Measurements from ENCODE around the gene DZIP1. TPM values are rescaled to one million over a fixed set of nuclear protein-coding genes. Genes with fewer than 3 reads are reported as not detected.
A peak's percentile ranks its signal among the peaks of the same experiment; 100 is the strongest.

Gene DZIP1
- polyA plus RNA-seq, 12 donors = 14.0 to 38.1 (median 29.2) TPM; not detected in 1

DNA sequence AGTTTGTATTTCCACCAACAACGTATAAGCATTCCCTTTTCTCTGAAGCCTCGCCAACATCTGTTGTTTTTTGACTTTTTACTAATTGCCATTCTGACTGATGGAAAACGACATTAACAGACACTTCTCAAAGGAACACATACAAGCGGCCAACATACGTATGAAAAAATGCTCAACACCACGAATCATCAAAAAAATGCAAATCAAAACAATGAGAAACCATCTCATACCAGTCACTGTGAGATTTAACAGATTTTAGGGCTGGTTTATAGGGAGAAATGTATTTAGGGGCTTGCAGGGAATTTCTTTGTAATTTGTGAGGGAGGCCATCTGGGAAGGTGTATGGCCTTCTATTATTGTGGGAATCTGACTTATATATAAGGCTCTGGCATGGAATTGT lies 2.8 kb upstream of the DZIP1 start:
- no peak for DNase-seq

DNA sequence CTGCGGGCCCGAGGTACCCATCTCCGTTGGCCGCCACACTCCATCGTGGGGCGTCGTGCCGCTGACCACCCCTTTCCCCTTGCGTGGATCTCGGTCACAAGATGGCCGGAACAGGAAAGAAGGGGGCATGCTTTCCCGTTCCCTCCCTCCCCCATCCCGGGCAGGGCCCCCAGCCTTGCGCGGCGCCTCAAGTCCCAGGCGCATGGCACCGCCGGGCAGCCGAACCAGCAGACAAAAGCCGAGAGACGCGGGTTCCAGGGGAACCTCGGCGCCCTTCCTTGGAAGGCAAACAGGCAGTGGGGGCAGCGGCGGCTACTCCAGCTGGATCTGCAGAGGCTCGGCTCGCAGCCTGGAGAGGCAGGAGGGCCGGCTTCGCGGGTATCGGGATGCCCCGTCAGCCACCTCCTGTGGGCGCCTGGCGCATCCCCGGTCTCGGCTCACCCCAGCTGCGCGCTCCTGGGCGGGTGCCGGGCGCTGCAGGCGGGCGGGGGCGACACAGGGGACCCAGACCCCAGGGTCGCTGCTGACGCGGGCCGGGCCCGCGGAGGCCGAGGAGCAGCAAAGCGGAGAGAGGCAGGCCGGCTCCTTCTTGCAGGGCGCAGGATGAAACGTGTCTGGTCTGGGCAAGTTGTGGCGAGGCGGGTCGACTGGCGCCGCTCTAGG lies 439 bp downstream of the DZIP1 start:
- peak; percentile 66 for DNase-seq

DNA sequence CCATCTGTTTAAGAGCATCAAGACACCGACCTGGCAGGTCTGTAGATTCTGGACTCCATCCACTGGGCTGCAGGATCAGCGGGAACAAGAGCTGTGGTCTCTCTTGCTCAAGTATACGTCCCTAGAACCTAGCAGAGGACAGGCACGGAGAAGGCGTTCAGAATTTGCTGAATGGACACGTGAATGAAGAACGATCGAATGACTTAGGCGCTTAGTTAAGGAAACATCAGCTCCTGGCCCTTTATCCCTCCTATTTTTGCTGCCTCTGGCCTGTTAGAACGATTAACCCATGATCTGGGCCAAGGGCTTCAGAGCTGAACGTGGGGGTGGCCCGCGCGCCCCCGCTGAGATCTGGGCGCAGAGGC lies 953 bp downstream of the DZIP1 start:
- peak; percentile 52 for DNase-seq

DNA sequence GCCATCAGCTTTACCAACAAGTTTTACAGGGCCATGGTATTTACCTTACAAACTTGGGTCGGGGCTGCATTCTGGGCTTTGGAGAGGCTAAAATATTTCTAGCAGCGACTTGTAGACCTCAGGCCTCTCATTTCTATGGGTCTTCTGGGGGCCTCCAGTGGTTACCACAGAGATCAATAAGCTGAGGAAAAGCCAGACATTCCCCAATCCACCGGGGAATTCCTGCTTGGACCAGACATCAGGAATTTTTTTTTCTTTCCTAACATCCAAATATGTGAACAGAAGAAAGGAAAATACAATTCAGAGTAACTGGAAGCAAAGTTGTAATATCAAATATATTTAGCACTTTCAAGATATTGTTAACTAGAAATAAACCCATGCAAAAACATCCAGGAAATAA lies 1.5 kb downstream of the DZIP1 start:
- DNase-seq = no peak

DNA sequence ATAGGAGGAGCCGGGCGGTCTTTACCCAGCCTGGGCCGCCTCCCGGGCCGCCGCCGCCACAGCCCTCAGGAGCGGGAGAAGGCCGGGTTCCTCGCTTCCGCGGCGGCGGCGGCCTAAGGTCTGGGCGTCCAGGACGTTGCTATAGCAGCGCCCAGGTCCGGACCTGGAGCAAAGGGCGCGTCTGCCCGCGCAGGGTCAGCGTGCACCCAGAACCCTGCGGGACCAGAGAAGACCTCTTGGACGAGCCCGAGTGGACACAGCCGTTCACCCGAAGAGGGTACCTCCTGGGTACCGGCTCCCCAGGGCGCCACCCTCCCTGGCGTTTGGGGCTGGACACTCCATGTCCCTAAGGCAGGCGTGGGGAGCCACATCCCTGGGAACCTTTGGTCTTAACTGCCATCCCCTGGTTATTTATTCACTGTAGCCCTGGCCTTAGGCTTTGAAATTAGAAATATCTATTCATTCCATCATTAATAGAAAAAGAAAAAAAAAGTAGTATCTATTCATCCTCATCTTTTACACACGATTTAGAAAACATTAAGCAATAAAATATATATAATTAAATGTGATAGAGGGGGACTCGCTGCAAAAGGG lies 2.4 kb downstream of the DZIP1 start:
- DNase-seq = no peak

DNA sequence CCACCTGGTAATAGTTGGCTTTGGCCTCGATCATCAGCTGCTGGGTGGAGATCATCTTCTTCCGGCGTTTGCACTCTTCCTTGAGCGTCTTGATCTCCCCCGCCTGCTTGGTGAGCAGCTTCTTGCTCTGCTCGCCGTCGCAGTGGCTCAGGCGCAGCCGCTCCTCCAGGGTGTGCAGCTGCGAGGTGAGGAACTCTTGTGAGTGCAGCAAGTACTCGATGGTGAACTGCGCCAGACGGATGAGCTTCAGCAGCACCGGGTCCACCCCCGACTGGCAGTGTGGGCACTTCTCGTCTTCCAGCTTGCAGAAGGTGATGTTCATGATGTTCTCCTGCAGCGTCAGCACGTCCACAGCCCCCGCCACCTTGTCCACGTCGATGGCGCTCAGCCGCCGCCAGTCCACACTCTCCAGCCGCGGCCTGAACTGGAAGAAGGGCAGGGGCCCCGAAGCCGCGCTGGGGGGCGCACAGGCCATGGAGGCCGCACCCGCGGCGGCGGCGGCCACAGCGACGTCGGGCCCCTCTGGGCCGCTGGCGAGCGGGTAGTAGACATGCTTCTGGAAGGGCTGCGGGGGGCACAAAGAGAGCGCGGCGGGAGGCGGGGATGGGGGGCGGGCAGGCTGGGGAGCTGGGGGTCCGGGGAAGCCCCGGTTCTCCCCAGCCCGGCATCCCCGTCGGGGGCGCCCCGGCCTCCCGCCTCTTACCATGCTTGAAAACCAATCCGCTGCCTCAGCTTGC lies 3.0 kb downstream of the DZIP1 start:
- DNase-seq = no peak

DNA sequence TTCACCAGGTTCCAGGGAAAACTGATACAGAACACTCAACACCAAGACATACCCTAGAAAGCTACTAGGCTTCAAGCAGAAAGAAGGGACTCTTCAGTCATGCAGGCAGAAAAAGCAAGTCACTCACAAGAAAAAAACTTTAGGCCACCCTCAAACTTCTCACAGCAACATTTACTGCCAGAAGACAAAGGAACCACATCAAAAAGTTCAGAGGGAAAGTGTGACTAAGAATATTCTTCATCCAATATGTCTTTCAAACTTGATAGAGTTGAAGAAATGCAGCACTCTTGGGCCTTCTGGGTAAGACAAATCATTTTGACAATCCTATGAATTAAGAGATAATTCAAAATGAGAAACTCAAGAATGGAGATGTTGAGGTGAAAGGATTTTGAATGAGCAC lies 7.7 kb downstream of the DZIP1 start:
- no peak for DNase-seq

DNA sequence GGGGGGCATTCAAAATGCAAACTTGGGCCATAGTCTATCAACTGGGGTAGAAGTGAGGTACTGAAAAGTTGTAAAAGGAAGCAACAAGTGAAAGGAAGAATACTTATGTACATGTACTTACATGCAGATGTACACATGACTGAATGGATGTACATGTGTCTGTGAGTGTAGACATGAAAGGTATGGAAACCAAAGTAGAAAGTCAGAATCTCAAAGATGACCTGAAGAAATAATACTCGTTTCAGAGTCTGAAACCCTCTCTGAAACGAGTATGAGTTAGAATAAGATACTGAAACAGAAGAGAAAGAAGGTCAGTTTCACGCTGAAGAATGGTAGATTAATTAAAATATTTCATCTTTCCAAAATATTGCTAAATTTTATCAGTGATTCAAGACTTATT lies 13.9 kb downstream of the DZIP1 start:
- DNase-seq = no peak

DNA sequence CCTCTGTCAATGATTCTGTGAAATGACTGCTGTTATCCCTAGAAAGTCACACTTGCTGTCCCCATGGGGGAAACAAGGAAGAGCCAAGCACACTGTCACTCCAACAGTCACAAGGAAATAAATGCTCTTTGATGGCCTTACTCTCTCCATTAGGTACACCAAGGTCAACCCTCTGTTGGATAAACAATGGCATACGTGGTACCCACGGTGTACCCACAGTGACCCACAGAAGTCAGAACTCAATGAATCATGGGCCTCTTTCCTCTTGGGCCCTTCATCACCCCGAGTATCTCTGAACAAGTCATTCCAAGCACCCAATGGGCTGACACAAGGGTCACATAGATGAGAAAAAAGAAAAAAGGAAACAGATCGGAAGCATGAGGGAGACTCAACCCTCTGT lies 15.4 kb downstream of the DZIP1 start:
- no peak for DNase-seq

DNA sequence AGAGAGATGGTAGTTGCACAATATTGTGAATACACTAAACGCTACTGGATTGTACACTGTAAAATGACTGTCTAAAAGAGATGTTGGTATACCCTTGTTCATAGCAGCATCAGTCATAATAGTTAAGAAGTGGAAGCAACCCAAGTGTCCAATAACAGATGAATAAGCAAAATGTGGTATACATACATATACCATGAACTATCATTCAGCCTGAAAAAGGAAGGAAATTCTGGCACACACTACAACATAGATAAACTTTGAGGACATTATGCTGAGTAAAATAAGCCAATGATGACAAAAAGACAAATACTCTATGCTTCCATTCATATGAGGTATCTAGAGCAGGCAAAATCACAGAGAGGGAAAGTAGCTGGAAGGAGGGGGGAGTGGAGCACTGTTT lies 16.0 kb downstream of the DZIP1 start:
- DNase-seq = no peak

DNA sequence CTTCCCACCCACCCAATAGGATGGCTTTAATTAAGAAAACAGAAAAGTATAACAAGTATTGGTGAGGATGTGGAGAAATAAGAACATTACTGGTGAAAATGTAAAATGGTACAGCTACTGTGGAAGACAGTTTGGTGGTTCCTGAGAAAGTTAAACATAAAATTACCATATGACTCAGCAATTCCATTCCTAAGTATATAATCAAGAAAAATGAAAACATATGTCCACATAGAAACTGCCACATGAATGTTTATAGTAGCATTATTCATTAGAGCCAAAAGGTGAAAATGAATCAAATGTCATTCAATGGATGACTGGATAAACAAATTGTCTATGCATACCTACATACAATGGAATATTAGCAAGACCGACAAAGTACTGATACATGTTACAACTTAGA lies 16.9 kb downstream of the DZIP1 start:
- DNase-seq = no peak

DNA sequence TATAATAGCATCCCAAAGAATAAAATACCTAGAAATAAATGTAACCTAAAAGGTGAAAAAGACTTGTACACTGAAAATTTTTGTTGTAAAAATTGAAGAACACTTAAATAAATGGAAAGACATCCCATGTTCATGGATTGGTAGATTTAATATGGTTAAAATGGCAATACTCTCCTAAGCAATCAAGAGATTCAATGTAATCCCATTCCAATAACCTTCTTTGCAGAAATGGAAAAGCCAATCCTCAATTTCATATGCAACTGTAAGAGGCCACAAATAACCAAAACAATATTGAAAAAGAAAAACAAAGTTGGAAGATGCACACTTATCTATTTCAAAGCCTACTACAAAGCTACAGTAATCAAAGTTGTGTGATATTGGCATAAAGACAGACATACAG lies 17.7 kb downstream of the DZIP1 start:
- no peak for DNase-seq

DNA sequence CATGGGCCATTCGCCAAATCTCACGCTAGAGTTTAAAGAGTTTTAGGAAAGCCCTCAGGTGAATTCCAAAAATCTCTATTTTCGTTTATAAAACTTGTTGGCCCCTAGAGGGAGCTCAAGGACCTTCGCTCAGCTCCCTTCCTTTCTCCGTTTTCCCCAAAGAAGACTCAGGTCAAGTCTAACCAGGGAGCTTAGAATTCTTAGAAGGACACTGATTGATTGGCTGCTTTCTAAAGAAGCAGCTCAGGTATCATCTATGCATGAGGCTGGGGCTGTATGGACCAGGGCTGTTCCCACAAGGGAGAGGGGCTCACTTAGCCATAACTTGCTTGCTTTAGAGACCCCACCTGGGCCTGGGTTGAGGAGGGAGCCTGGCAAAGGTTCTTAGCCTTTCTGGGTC lies 20.5 kb downstream of the DZIP1 start:
- DNase-seq = peak; percentile 56

DNA sequence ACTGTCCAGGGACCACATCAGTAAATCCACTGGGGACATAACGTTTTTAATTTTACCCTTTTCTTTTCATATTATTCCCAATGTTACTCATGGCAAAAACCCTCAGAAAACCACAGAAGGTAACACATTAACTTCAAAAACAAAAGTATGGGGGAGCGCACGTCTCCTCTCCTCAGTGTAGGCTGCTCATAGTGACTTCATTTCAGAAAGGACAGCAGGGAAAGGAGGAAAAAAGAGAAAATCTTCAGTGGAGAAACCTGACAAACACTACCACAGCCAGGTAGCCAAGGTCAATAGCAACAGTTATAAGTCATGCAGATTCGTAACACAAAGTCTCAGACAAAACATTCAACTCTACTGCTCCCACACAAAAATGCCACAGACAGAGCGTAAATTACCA lies 21.4 kb downstream of the DZIP1 start:
- DNase-seq = no peak

DNA sequence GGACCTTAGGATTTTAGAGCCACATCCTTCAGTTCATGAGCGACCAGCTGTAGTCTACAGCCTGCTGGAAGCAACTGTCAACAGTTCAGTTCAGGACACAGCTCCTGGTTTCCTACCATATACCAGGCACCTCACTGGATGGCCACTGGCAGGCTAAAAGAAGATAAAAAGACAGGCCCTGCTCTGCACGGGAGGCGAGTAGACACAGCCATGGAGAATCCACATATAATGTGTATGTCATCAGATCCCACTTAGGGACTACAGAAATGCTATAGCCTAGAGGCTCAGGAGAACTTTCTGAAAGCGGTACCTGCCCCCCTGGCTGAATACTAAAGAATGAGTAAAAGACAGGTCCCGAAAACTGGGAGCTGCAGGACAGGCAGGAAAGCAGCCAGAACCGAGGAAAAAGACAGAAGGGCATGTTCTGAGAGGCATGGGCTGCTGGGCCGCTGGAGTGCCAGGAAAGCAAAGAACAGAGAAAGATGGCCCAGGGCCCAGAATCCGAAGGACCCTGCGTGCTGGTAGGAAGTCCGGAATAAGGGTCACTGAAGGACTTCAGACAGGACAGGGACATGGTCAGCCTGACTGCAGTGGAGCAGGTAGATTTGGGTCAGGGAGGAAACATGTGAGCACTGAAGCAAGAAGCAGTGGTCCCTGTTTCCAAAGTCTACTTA lies 23.5 kb downstream of the DZIP1 start:
- no peak for DNase-seq

DNA sequence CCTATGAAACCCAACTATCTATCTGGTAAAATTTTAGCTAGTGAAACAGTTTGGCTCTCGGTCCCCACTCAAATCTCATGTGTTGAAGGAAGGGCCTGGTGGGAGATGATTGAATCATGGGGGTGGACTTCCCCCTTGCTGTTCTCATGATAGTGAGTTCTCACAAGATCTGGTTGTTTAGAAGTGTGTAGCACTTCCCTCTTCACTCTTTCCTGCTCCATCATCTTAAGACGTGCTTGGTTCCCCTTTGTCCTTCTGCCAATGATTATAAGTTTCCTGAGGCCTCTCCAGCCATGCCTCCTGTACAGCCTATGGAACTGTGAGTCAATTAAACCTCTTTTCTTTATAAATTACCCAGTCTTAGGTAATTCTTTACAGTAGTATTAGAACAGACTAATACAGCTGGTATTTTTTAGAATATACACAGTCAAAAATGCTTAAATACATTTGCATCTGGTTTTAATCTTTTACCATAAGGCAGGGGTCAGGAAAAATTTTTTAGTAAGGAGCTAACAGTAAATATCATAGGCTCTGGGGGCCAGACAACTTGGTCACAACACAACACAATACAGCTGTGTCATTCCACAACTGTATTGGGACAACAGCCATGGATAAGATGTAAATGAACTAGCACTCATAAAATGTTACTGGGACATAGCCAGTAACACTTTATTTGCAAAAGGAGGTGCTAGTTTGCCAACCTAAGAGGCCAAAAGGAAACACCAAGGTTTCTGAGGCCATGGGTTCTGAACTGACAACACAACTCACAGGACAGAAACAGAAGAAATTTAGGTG lies 24.3 kb downstream of the DZIP1 start:
- DNase-seq = no peak

DNA sequence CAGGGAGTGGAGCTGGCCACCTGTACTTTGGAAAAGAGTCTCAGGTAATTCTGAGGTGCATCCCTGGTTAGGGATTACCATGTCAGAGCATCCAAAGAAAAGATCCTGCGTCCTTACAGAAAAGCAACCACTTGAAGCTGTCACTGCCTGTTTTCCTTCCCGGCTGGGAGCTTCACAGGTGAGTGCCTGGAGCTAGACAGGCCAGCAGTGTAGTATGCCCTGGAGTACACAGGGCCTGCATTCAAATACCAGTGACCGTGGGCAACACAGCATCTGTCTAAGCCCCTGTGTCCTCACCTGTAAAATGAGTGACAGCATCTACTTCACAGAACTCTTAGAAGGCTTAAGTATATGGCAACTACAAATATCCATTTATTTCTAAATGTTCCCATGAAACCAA lies 29.0 kb downstream of the DZIP1 start:
- no peak for DNase-seq

DNA sequence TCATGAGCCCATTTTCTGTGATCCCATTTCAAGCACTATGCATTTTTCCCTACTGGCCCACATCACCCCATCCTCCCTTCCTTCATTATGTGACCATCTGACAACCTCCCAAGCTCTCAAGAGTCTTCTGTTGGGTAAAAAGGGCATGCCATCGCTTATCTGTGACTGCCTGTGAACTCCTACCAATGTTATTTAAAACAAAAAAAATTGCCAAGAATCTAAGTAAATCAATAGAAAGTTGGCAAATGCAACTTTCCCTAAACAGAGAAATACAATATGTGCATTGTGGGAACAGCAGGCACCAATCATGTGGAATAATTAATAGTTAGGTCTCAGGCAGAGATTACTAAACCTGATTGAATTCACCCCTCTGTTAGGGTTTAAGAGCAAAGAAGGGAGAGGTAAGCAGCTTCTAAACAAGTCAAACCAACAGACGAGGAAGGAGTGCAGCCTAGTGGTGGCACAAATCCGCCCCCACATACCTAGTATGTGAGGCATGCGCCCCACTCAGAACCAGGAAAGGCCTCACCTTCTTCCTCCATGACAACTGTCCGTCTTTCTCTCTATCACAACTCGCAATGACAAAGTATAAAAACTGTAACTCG lies 29.8 kb downstream of the DZIP1 start:
- DNase-seq = no peak

DNA sequence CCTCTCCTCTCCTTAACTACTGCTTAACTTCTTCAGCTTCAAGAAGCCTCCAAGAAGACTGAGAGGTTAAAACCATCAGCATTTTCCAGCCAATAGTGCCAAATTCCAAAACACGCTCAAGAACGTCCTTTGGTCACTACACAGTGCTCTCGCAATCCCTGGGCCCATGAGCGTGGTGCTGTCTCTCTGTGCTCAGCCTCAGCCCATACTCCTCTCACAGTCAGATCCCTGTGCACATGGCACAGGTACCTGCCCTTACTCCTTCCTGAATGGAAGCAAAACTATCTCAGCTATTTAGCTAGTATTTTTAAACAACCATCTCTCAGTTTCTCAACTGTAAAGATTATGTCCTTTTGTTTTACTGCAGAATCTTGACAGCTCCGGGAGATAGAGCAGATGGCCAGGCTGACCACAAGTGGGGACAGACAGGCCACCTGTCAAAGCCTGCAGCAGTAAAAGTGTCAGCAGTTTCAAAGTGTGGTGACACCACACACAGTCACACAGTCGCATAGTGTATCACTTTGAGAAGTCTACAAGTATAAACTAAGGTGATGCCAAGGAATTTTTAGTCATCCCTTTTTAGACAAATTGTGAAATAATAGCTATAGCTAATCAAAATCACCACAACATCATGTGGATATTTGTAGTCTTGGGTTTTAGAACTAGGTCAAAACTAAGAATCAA lies 35.7 kb downstream of the DZIP1 start:
- DNase-seq = no peak

DNA sequence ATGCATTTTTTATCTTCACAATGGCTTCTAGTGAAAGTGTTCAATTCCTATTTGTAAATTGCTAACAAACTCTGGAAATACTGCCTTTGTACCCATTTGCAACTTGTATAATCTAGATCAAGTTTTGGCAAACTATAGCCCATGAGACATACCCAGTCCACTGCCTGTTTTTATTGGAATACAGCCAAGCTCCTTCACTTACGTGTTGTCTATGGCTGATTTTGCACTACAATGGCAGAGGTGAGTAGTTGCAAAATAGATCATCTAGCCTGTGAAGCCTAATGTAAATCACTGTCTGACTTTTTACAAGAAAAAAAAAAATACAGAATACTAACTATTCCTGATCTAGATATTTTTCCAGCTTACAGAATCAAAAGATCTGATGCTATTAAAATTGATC lies 37.1 kb downstream of the DZIP1 start:
- no peak for DNase-seq

Measured in muscle of arm (tissue), 12 donors.